ENCODE data around the gene C19orf12.

DNA sequence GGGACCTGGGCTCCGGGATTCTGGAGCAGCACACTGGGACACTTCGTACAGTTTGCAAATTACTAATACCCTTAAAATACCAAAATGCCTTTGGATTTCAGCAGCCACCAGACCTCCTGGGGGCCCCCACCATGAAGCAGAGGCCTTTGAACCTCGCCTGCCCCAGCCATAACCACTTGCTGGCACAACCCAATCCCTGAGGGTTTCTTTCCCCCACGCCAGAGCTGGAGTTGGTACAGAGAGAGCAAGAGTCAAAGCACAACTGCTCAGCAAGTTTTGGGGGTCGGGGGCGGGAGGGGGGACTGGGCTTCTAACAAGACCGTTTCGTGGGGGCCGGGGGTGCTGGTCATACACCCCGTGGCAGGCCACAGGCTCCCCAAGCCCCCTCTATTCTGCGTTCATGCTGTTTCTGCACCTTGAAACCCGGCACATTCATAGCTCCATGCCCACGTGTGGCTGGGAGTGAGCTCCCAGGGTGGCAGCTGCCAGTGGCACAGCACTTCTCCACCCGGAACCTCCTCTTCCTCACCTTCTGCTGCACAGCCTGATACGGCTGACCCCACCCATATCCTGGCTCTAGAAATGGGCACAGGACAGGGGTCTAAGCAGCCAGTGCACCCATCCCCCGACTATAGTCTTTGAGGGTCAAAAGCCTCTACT is 32.7 kb downstream of the C19orf12 start:
- TF ChIP-seq, protein P1, sequence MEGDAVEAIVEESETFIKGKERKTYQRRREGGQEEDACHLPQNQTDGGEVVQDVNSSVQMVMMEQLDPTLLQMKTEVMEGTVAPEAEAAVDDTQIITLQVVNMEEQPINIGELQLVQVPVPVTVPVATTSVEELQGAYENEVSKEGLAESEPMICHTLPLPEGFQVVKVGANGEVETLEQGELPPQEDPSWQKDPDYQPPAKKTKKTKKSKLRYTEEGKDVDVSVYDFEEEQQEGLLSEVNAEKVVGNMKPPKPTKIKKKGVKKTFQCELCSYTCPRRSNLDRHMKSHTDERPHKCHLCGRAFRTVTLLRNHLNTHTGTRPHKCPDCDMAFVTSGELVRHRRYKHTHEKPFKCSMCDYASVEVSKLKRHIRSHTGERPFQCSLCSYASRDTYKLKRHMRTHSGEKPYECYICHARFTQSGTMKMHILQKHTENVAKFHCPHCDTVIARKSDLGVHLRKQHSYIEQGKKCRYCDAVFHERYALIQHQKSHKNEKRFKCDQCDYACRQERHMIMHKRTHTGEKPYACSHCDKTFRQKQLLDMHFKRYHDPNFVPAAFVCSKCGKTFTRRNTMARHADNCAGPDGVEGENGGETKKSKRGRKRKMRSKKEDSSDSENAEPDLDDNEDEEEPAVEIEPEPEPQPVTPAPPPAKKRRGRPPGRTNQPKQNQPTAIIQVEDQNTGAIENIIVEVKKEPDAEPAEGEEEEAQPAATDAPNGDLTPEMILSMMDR (conservative IDR thresholded peaks at IDR 0.05; ENCODE audit: low read depth in 2 of 2), result no peak
- TF ChIP-seq POLR2AphosphoS5 (IDR thresholded peaks at IDR 0.05; ENCODE audit: low read depth) (no peak), EZH2phosphoT487 (IDR thresholded peaks at IDR 0.05; ENCODE audit: unreplicated experiment) (no peak), CREB1 (CRISPR knock-in tag; IDR thresholded peaks at IDR 0.05; ENCODE audit: low read depth) (no peak)
